Fibroblast of lung (primary cell): Measurements from ENCODE around the gene LKAAEAR1. TPM values are rescaled to one million over a fixed set of nuclear protein-coding genes. Genes with fewer than 3 reads are reported as not detected.

Experiments
- DNase-seq, 2 donors: peaks; one replicate each; pipeline versions ENCODE4 v3.0.0 to v3.0.0-alpha.2; 2010; ENCODE audit warnings: low read depth in 2 of 2
- H2AFZ ChIP-seq: 2 replicates; pipeline ENCODE4 v1.5.1; 2012; ENCODE audit warnings: low read length, control low read depth, inconsistent platforms
- H3K27ac ChIP-seq: 2 replicates; pipeline ENCODE4 v1.5.1; 2011; ENCODE audit warnings: low read length, control low read depth; ENCODE audit not compliant: insufficient read depth
- H3K27me3 ChIP-seq: 2 replicates; pipeline ENCODE4 v1.5.1; 2011; ENCODE audit warnings: mild to moderate bottlenecking, low read length; ENCODE audit not compliant: control insufficient read depth, insufficient read depth
- H3K36me3 ChIP-seq: 2 replicates; pipeline ENCODE4 v1.5.1; 2011; ENCODE audit warnings: low read length; ENCODE audit not compliant: control insufficient read depth, insufficient read depth
- H3K4me1 ChIP-seq: 2 replicates; pipeline ENCODE4 v1.5.1; 2011; ENCODE audit warnings: low read length; ENCODE audit not compliant: control insufficient read depth, insufficient read depth; ENCODE audit errors: extremely low read depth
- H3K4me2 ChIP-seq: 2 replicates; pipeline ENCODE4 v1.5.1; 2011; ENCODE audit warnings: low read length, control low read depth; ENCODE audit not compliant: insufficient read depth; ENCODE audit errors: extremely low read depth
- H3K4me3 ChIP-seq, 4 experiments: fragments of 200-600 bp in 1 of 4; sonication (generic) in 1 of 4; replicated peaks in 1 of 4; 2 replicates each; pipeline ENCODE4 v1.5.1; 2011 to 2016; ENCODE audit warnings: low read length in 4 of 4, low read depth in 3 of 4, mild to moderate bottlenecking in 3 of 4, control low read depth in 2 of 4, inconsistent platforms in 1 of 4, mixed read lengths in 1 of 4; ENCODE audit not compliant: insufficient read depth in 1 of 4; ENCODE audit errors: control extremely low read depth in 1 of 4
- H3K79me2 ChIP-seq: 2 replicates; pipeline ENCODE4 v1.5.1; 2012; ENCODE audit warnings: mild to moderate bottlenecking, low read length, inconsistent platforms; ENCODE audit not compliant: control insufficient read depth, insufficient read depth
- H3K9ac ChIP-seq: 2 replicates; pipeline ENCODE4 v1.5.1; 2011; ENCODE audit warnings: mild to moderate bottlenecking, low read length, control low read depth; ENCODE audit not compliant: insufficient read depth
- H3K9me3 ChIP-seq: 2 replicates; pipeline ENCODE4 v1.5.1; 2012; ENCODE audit warnings: low read depth, low read length; ENCODE audit not compliant: control insufficient read depth, insufficient read depth
- H4K20me1 ChIP-seq: 2 replicates; pipeline ENCODE4 v1.5.1; 2011; ENCODE audit warnings: low read length; ENCODE audit not compliant: control insufficient read depth, insufficient read depth; ENCODE audit errors: extremely low read depth
- CTCF ChIP-seq, 2 donors: IDR thresholded peaks in 1 of 2; conservative IDR thresholded peaks in 1 of 2; 1 replicate in 1 of 2; 2 replicates in 1 of 2; pipeline ENCODE4 v1.5.1; 2011 to 2012; ENCODE audit warnings: low read length in 2 of 2, control low read depth in 1 of 2, inconsistent platforms in 1 of 2, low read depth in 1 of 2, mild to moderate bottlenecking in 1 of 2
- EZH2 ChIP-seq: IDR thresholded peaks from 2 replicates; pipeline ENCODE4 v1.5.1; 2012; ENCODE audit warnings: low read length, control low read depth, mild to moderate bottlenecking; ENCODE audit errors: missing control alignments
- polyA plus RNA-seq, 2 donors: library from polyadenylated mRNA; depleted of rRNA in 1 of 2; stranded (reverse) in 1 of 2; unstranded in 1 of 2; fragments of >200 nt; gene quantifications; 2 replicates each; pipeline ENCODE4 v1.2.1, GENCODE V29; 2011 to 2012; ENCODE audit warnings: missing spikeins in 1 of 2
- total RNA-seq: library from RNA; depleted of rRNA; stranded (reverse); fragments of >200 nt; gene quantifications from 2 replicates; pipeline ENCODE4 v1.2.1, GENCODE V29; 2014

The LKAAEAR1 gene
- total and polyA plus RNA-seq, 2 donors (not counting 1 experiment from before 2014, with no cell fraction given), result not detected

- TF ChIP-seq CTCF (conservative IDR thresholded peaks at IDR 0.05 in 1 of 2, IDR thresholded peaks at IDR 0.05 in 1 of 2; ENCODE audit: low read depth in 1 of 2, low read length in 2 of 2), result no peak
- no peak for TF ChIP-seq EZH2
- Histone ChIP-seq H3K9ac (peak overlapping the region; percentile 85), H3K27me3 (no peaks in the 10 kb centered on the region), H3K36me3 (no peaks in the 10 kb centered on the region), H3K79me2 (no peaks in the 10 kb centered on the region), H3K4me1 (peaks cover 22% of the 10 kb centered on the region), H2AFZ (no peak overlapping the region), H4K20me1 (no peaks in the 10 kb centered on the region), H3K4me2 (peak overlapping the region; percentile 81), H3K4me3 (peak overlapping the region; percentile 67 to 88 (median 82)), H3K9me3 (no peaks in the 10 kb centered on the region), H3K27ac (peak overlapping the region; percentile 70)
- peak; percentile 37 to 51 for DNase-seq
These were observed 20.0 kb downstream of the LKAAEAR1 start for GRCh38 chr20:64064145-64064698.

- Histone ChIP-seq H4K20me1 (no peaks in the 10 kb centered on the region), H3K9me3 (no peaks in the 10 kb centered on the region), H3K4me1 (peaks cover 22% of the 10 kb centered on the region), H3K27ac (peak overlapping the region; percentile 70), H3K36me3 (no peaks in the 10 kb centered on the region), H3K4me3 (peak overlapping the region; percentile 67 to 88 (median 82)), H2AFZ (no peak overlapping the region), H3K79me2 (no peaks in the 10 kb centered on the region), H3K9ac (peak overlapping the region; percentile 85), H3K4me2 (peak overlapping the region; percentile 81), H3K27me3 (no peaks in the 10 kb centered on the region)
- TF ChIP-seq EZH2 (no peak), CTCF (conservative IDR thresholded peaks at IDR 0.05 in 1 of 2, IDR thresholded peaks at IDR 0.05 in 1 of 2; ENCODE audit: low read depth in 1 of 2, low read length in 2 of 2) (no peak)
- peak in 1 of 2 donors; percentile 12 for DNase-seq
These were observed 20.6 kb downstream of the LKAAEAR1 start for GRCh38 chr20:64063389-64064144.

GRCh38 chr20:64062596-64063388 lies 21.4 kb downstream of the LKAAEAR1 start, which contains the start of gene TCEA2:
Gene TCEA2, plus strand, starts transcription at chr20:64063198. Its CDS starts 115 bp downstream, at chr20:64063313.
- peak; percentile 94 to 96 for DNase-seq
- H3K4me2 ChIP-seq, result peak within 1 kb of the TSS; percentile 98

More at GRCh38 chr20:64062596-64063388, 21.4 kb downstream of the LKAAEAR1 start, which contains the start of gene TCEA2:
- H3K36me3 ChIP-seq, result no peaks in the 10 kb centered on the region
- peak within 1 kb of the TSS; percentile 85 for H3K9ac ChIP-seq
- H4K20me1 ChIP-seq, result no peaks in the 10 kb centered on the region
- peak within 1 kb of the TSS; percentile 44 for H2AFZ ChIP-seq
- H3K79me2 ChIP-seq, result no peaks in the 10 kb centered on the region
- TF ChIP-seq EZH2 (no peak), CTCF (conservative IDR thresholded peaks at IDR 0.05 in 1 of 2, IDR thresholded peaks at IDR 0.05 in 1 of 2; ENCODE audit: low read depth in 1 of 2, low read length in 2 of 2) (no peak)
- H3K4me1 ChIP-seq, result peaks cover 22% of the 10 kb centered on the region
- H3K9me3 ChIP-seq, result no peaks in the 10 kb centered on the region
- peak within 1 kb of the TSS; percentile 75 for H3K27ac ChIP-seq
- H3K27me3 ChIP-seq, result no peaks in the 10 kb centered on the region
- peak within 1 kb of the TSS; percentile 67 to 88 (median 82) for H3K4me3 ChIP-seq
